HepG2 (cell line): Measurements from ENCODE around the gene OSBPL5. TPM values are rescaled to one million over a fixed set of nuclear protein-coding genes. Genes with fewer than 3 reads are reported as not detected.
A peak's percentile ranks its signal among the peaks of the same experiment; 100 is the strongest.

ENCODE experiments used
- CHD2 ChIP-seq: IDR thresholded peaks from 2 replicates; pipeline ENCODE4 v1.6.1; 2011; ENCODE audit warnings: low read depth, low read length, improper control_type of control experiment
- ELF1 ChIP-seq: sonication (generic); formaldehyde crosslinking; IDR thresholded peaks from 2 replicates; pipeline ENCODE4 v1.4.0; 2020; ENCODE audit warnings: missing genetic modification reagents
- GZF1 ChIP-seq: sonication (generic); formaldehyde crosslinking; IDR thresholded peaks from 2 replicates; pipeline ENCODE4 v1.5.1; 2020; ENCODE audit warnings: mild to moderate bottlenecking, missing genetic modification reagents
- MAFG ChIP-seq: sonication (generic); formaldehyde crosslinking; IDR thresholded peaks from 2 replicates; pipeline ENCODE4 v1.5.1; 2020; ENCODE audit warnings: mild to moderate bottlenecking, missing genetic modification reagents
- MXD4 ChIP-seq: IDR thresholded peaks from 2 replicates; pipeline ENCODE4 v1.6.1; 2016; ENCODE audit warnings: mild to moderate bottlenecking, missing biosample characterization, missing genetic modification reagents
- NFE2L1 ChIP-seq: sonication (generic); formaldehyde crosslinking; IDR thresholded peaks from 2 replicates; pipeline ENCODE4 v1.4.0; 2020; ENCODE audit warnings: missing genetic modification reagents, mild to moderate bottlenecking, borderline replicate concordance
- ZBTB7B ChIP-seq: sonication (generic); formaldehyde crosslinking; IDR thresholded peaks from 2 replicates; pipeline ENCODE4 v1.4.0; 2020; ENCODE audit warnings: missing genetic modification reagents
- ZNF24 ChIP-seq: fragments of 450-650 bp; IDR thresholded peaks from 2 replicates; pipeline ENCODE4 v1.6.1; 2017; ENCODE audit warnings: antibody characterized with exemption, mild to moderate bottlenecking
- ZNF292 ChIP-seq: sonication (generic); formaldehyde crosslinking; IDR thresholded peaks from 2 replicates; pipeline ENCODE4 v1.8.1; 2022; ENCODE audit warnings: mild to moderate bottlenecking, low read depth, missing genetic modification reagents, borderline replicate concordance
- ZNF547 ChIP-seq: sonication (generic); formaldehyde crosslinking; IDR thresholded peaks from 2 replicates; pipeline ENCODE4 v1.5.1; 2020; ENCODE audit warnings: mild to moderate bottlenecking, missing genetic modification reagents
- ZNF839 ChIP-seq: sonication (generic); formaldehyde crosslinking; IDR thresholded peaks from 2 replicates; pipeline ENCODE4 v1.4.0; 2020; ENCODE audit warnings: missing genetic modification reagents, mild to moderate bottlenecking, borderline replicate concordance
- polyA plus RNA-seq, 8 experiments: library from polyadenylated mRNA; depleted of rRNA in 3 of 8; stranded (reverse) in 7 of 8; unstranded in 1 of 8; fragments of >200 nt; fragmentation: Illumina TruSeq in 4 of 8; extraction: Trizol in 4 of 8; gene quantifications; 2 replicates each; pipeline versions ENCODE4 v1.2.1 to v1.2.3, GENCODE V29; 2011 to 2016; ENCODE audit warnings: low read depth in 4 of 8, missing spikeins in 1 of 8, mixed read lengths in 1 of 8; ENCODE audit not compliant: insufficient read depth in 1 of 8
- total RNA-seq, 5 experiments: library from RNA; depleted of rRNA; stranded (reverse); fragments of >200 nt; fragmentation: Illumina TruSeq; extraction: Trizol; gene quantifications; 2 replicates each; pipeline ENCODE4 v1.2.3, GENCODE V29; 2016; ENCODE audit warnings: low read depth in 1 of 5
- TF ChIP-seq, protein P1 (sequence below): sonication (generic); formaldehyde crosslinking; IDR thresholded peaks from 2 replicates; pipeline ENCODE4 v1.8.1; 2023; ENCODE audit warnings: missing genetic modification reagents, inconsistent platforms, borderline replicate concordance
- TF ChIP-seq, protein P2 (sequence below): sonication (generic); formaldehyde crosslinking; conservative IDR thresholded peaks from 2 replicates; pipeline ENCODE4 v1.8.0; 2022; ENCODE audit warnings: low read depth, missing genetic modification reagents
- TF ChIP-seq, protein P3 (sequence below): sonication (generic); formaldehyde crosslinking; IDR thresholded peaks from 2 replicates; pipeline ENCODE4 v1.8.1; 2023; ENCODE audit warnings: missing genetic modification reagents, mild to moderate bottlenecking, borderline replicate concordance
- TF ChIP-seq, protein P4 (sequence below): IDR thresholded peaks from 2 replicates; pipeline ENCODE4 v1.6.1; 2012; ENCODE audit warnings: low read length, improper control_type of control experiment

OSBPL5 gene
- total and polyA plus RNA-seq, 2 of the 13 experiments (the other 11 are each of a cell fraction or from before 2014, with no cell fraction given): not detected

DNA sequence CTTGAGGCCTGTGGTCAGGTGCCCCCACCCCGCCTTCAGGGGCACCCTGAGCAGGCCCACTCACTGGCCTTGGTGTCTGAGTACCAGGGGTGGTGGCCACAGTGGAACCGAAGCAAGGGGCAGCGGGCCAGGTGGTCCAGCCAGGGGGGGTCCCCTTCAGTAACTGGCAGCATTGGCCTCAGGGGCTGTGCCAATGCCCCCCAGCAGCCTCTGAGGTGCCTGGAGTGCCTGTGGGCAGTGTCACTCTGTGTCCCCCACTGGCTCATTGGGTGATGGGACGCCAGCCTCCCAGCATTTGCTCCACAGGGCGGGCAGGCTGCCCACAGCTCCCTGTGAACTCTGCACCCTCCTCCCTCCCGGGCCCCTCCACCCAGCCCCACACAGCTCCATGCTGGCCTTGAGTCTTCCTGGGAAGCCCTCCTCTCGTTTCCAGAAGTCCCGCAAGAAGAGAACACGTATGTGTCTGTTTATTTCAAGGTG, 78.4 kb downstream of the OSBPL5 start (continued):
- 0 out of 2 replicates have a peak, but pooled peaks have one; percentile 13 for TF ChIP-seq ZNF292 (CRISPR knock-in tag)
- TF ChIP-seq, protein P1, sequence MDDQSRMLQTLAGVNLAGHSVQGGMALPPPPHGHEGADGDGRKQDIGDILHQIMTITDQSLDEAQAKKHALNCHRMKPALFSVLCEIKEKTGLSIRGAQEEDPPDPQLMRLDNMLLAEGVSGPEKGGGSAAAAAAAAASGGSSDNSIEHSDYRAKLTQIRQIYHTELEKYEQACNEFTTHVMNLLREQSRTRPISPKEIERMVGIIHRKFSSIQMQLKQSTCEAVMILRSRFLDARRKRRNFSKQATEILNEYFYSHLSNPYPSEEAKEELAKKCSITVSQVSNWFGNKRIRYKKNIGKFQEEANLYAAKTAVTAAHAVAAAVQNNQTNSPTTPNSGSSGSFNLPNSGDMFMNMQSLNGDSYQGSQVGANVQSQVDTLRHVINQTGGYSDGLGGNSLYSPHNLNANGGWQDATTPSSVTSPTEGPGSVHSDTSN: no peak
- no peak for TF ChIP-seq MAFG (CRISPR knock-in tag)
- TF ChIP-seq ELF1: no peak
- TF ChIP-seq NFE2L1 (CRISPR knock-in tag): no peak
- no peak for TF ChIP-seq ZNF24
- TF ChIP-seq ZNF547: no peak
- no peak for TF ChIP-seq GZF1 (CRISPR knock-in tag)
- TF ChIP-seq MXD4 (CRISPR knock-in tag): no peak
- TF ChIP-seq, protein P2, sequence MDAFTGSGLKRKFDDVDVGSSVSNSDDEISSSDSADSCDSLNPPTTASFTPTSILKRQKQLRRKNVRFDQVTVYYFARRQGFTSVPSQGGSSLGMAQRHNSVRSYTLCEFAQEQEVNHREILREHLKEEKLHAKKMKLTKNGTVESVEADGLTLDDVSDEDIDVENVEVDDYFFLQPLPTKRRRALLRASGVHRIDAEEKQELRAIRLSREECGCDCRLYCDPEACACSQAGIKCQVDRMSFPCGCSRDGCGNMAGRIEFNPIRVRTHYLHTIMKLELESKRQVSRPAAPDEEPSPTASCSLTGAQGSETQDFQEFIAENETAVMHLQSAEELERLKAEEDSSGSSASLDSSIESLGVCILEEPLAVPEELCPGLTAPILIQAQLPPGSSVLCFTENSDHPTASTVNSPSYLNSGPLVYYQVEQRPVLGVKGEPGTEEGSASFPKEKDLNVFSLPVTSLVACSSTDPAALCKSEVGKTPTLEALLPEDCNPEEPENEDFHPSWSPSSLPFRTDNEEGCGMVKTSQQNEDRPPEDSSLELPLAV: no peak
- TF ChIP-seq CHD2: peak; percentile 82
- TF ChIP-seq ZBTB7B (CRISPR knock-in tag): 0 out of 2 replicates have a peak, but pooled peaks have one; percentile 15
- 0 out of 2 replicates have a peak, but pooled peaks have one; percentile 27 for TF ChIP-seq ZNF839
- TF ChIP-seq, protein P3, sequence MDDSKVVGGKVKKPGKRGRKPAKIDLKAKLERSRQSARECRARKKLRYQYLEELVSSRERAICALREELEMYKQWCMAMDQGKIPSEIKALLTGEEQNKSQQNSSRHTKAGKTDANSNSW (CRISPR knock-in tag): no peak
- TF ChIP-seq, protein P4, sequence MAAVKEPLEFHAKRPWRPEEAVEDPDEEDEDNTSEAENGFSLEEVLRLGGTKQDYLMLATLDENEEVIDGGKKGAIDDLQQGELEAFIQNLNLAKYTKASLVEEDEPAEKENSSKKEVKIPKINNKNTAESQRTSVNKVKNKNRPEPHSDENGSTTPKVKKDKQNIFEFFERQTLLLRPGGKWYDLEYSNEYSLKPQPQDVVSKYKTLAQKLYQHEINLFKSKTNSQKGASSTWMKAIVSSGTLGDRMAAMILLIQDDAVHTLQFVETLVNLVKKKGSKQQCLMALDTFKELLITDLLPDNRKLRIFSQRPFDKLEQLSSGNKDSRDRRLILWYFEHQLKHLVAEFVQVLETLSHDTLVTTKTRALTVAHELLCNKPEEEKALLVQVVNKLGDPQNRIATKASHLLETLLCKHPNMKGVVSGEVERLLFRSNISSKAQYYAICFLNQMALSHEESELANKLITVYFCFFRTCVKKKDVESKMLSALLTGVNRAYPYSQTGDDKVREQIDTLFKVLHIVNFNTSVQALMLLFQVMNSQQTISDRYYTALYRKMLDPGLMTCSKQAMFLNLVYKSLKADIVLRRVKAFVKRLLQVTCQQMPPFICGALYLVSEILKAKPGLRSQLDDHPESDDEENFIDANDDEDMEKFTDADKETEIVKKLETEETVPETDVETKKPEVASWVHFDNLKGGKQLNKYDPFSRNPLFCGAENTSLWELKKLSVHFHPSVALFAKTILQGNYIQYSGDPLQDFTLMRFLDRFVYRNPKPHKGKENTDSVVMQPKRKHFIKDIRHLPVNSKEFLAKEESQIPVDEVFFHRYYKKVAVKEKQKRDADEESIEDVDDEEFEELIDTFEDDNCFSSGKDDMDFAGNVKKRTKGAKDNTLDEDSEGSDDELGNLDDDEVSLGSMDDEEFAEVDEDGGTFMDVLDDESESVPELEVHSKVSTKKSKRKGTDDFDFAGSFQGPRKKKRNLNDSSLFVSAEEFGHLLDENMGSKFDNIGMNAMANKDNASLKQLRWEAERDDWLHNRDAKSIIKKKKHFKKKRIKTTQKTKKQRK: no peak
